Suprapubic skin (tissue), 4 donors: ENCODE measurements around the gene CDS2. TPM values are rescaled to one million over a fixed set of nuclear protein-coding genes. Genes with fewer than 3 reads are reported as not detected.

ENCODE experiments used
- DNase-seq, 2 donors: peaks; one replicate each; pipeline ENCODE4 v3.0.0-alpha.2; 2019; ENCODE audit warnings: low spot score in 2 of 2
- H3K27ac ChIP-seq: fragments of 200-600 bp; sonication (generic); one replicate; pipeline ENCODE4 v1.5.1; 2019
- H3K27me3 ChIP-seq: fragments of 200-600 bp; sonication (generic); one replicate; pipeline ENCODE4 v1.5.1; 2019
- H3K36me3 ChIP-seq: fragments of 200-600 bp; sonication (generic); one replicate; pipeline ENCODE4 v1.5.1; 2019
- H3K4me1 ChIP-seq: fragments of 200-600 bp; sonication (generic); one replicate; pipeline ENCODE4 v1.5.1; 2019
- H3K4me3 ChIP-seq: fragments of 200-600 bp; sonication (generic); one replicate; pipeline ENCODE4 v1.5.1; 2019; ENCODE audit warnings: mild to moderate bottlenecking
- H3K9me3 ChIP-seq: fragments of 200-600 bp; sonication (generic); one replicate; pipeline ENCODE4 v1.5.1; 2019
- EP300 ChIP-seq: sonication (generic); formaldehyde crosslinking; IDR thresholded peaks from one replicate; pipeline ENCODE4 v1.6.1; 2017; ENCODE audit warnings: antibody characterized with exemption
- POLR2A ChIP-seq, 2 donors: fragments of 450-650 bp; IDR thresholded peaks; one replicate each; pipeline ENCODE4 v1.6.1; 2017; ENCODE audit warnings: antibody characterized with exemption in 2 of 2, mild to moderate bottlenecking in 2 of 2, moderate library complexity in 2 of 2
- POLR2AphosphoS5 ChIP-seq, 3 donors: sonication (generic); formaldehyde crosslinking; IDR thresholded peaks; one replicate each; pipeline ENCODE4 v1.6.1; 2017; ENCODE audit warnings: antibody characterized with exemption in 3 of 3
- WGBS: methylation state at CpG from one replicate; pipeline ENCODE4 v1.1.5; 2018; 5-methylcytosine and 5-hydroxymethylcytosine counted together
- total RNA-seq, 4 donors: library from RNA; depleted of rRNA; stranded (reverse); fragments of >200 nt; gene quantifications; one replicate each; pipeline ENCODE4 v1.1.0, GENCODE V29; 2016
- TF ChIP-seq, protein P1 (sequence below), 2 donors: fragments of 200-600 bp in 1 of 2; fragments of 450-650 bp in 1 of 2; sonication (generic) in 1 of 2; IDR thresholded peaks; one replicate each; pipeline ENCODE4 v1.5.1; 2016 to 2019; ENCODE audit warnings: antibody characterized with exemption in 2 of 2, mild to moderate bottlenecking in 1 of 2, moderate library complexity in 1 of 2

CDS2 gene
- total RNA-seq, 4 donors from 2014 or later = 12.3 to 30.3 (median 22.6) TPM

- no peak for TF ChIP-seq POLR2A (IDR thresholded peaks at IDR 0.05)
- TF ChIP-seq, protein P1, sequence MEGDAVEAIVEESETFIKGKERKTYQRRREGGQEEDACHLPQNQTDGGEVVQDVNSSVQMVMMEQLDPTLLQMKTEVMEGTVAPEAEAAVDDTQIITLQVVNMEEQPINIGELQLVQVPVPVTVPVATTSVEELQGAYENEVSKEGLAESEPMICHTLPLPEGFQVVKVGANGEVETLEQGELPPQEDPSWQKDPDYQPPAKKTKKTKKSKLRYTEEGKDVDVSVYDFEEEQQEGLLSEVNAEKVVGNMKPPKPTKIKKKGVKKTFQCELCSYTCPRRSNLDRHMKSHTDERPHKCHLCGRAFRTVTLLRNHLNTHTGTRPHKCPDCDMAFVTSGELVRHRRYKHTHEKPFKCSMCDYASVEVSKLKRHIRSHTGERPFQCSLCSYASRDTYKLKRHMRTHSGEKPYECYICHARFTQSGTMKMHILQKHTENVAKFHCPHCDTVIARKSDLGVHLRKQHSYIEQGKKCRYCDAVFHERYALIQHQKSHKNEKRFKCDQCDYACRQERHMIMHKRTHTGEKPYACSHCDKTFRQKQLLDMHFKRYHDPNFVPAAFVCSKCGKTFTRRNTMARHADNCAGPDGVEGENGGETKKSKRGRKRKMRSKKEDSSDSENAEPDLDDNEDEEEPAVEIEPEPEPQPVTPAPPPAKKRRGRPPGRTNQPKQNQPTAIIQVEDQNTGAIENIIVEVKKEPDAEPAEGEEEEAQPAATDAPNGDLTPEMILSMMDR (IDR thresholded peaks at IDR 0.05) = no peak
- no peak for TF ChIP-seq POLR2AphosphoS5 (IDR thresholded peaks at IDR 0.05)
- TF ChIP-seq EP300 = no peak
- Histone ChIP-seq H3K9me3 (no peaks in the 10 kb centered on the region), H3K4me1 (no peaks in the 10 kb centered on the region), H3K27ac (no peak overlapping the region), H3K27me3 (no peaks in the 10 kb centered on the region), H3K36me3 (no peaks in the 10 kb centered on the region), H3K4me3 (no peak overlapping the region)
- 90% methylated on average over 6 of the region's 6 CpGs for WGBS
- DNase-seq = no peak
Measured at GRCh38 chr20:5154543-5154925, 27.7 kb downstream of the CDS2 start.

GRCh38 chr20:5155404-5155803, 28.6 kb downstream of the CDS2 start:
- Histone ChIP-seq H3K9me3 (no peaks in the 10 kb centered on the region), H3K4me1 (peaks cover 4% of the 10 kb centered on the region), H3K27me3 (no peaks in the 10 kb centered on the region), H3K27ac (no peak overlapping the region), H3K4me3 (no peak overlapping the region), H3K36me3 (no peaks in the 10 kb centered on the region)
- WGBS = 86% methylated on average over 2 of the region's 2 CpGs
- TF ChIP-seq POLR2A (IDR thresholded peaks at IDR 0.05) = no peak
- no peak for TF ChIP-seq EP300
- no peak for TF ChIP-seq POLR2AphosphoS5 (IDR thresholded peaks at IDR 0.05)
- TF ChIP-seq, protein P1 (IDR thresholded peaks at IDR 0.05) = no peak
- no peak for DNase-seq

GRCh38 chr20:5156675-5157448, 30.1 kb downstream of the CDS2 start:
- H3K27ac ChIP-seq = no peak overlapping the region
- no peaks in the 10 kb centered on the region for H3K36me3 ChIP-seq
- H3K4me1 ChIP-seq = peaks cover 4% of the 10 kb centered on the region
- DNase-seq = no peak
- no peaks in the 10 kb centered on the region for H3K9me3 ChIP-seq
- H3K27me3 ChIP-seq = no peaks in the 10 kb centered on the region
- TF ChIP-seq POLR2AphosphoS5 (IDR thresholded peaks at IDR 0.05) = no peak
- 57% methylated on average over 4 of the region's 4 CpGs for WGBS
- no peak overlapping the region for H3K4me3 ChIP-seq

DNA sequence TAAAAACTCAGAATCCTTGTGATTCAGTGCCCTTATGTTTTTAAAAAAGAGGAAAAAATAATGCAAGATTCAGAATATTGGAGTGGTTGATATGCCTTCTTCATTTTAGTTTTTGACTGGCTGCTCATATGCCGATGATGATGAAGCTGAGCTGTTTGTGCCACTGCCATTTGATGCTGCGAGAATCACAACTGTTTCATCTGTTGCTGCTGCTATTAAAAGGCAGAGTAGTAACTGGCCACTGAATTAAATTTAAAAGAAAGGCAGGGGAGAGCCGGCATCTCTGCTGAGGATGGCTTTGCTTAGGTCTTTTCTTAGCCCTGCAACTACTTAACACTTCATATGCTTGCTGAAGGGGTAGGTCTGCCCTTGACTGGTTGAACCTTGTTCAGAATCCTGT, 33.1 kb downstream of the CDS2 start:
- no peak overlapping the region for H3K4me3 ChIP-seq
- H3K4me1 ChIP-seq = peaks cover 8% of the 10 kb centered on the region
- 82% methylated on average over 3 of the region's 3 CpGs for WGBS
- DNase-seq = no peak
- H3K27ac ChIP-seq = no peak overlapping the region
- no peaks in the 10 kb centered on the region for H3K9me3 ChIP-seq
- no peaks in the 10 kb centered on the region for H3K36me3 ChIP-seq
- H3K27me3 ChIP-seq = no peaks in the 10 kb centered on the region
- TF ChIP-seq POLR2A (IDR thresholded peaks at IDR 0.05) (no peak), EP300 (no peak), POLR2AphosphoS5 (IDR thresholded peaks at IDR 0.05) (no peak)
- TF ChIP-seq, protein P1 (IDR thresholded peaks at IDR 0.05) = no peak

DNA sequence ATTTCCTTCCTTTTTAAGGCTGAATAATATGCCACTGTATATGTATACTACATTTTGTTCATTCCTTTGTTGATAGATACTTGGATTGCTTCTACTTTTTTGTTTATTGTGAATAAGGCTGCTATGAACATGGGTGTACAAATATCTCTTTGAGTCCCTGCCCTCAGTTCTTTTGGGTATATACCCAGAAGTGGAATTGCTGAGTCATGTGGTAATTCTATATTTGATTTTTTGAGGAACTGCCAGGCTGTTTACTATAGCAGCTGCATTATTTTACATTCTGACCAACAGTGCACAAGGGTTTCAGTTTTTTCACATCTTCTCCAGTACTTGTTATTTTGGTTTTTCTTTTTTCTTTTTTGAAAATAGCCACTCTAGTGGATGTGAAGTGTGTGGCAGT, 34.1 kb downstream of the CDS2 start:
- Histone ChIP-seq H3K27me3 (no peaks in the 10 kb centered on the region), H3K4me1 (peaks cover 10% of the 10 kb centered on the region), H3K9me3 (no peaks in the 10 kb centered on the region), H3K36me3 (no peaks in the 10 kb centered on the region), H3K27ac (no peak overlapping the region), H3K4me3 (no peak overlapping the region)
- no peak for TF ChIP-seq EP300
- no peak for TF ChIP-seq POLR2AphosphoS5 (IDR thresholded peaks at IDR 0.05)
- no peak for DNase-seq

- TF ChIP-seq EP300 (no peak), POLR2A (IDR thresholded peaks at IDR 0.05) (no peak), POLR2AphosphoS5 (IDR thresholded peaks at IDR 0.05) (no peak)
- TF ChIP-seq, protein P1 (IDR thresholded peaks at IDR 0.05) = no peak
- no peaks in the 10 kb centered on the region for H3K36me3 ChIP-seq
- no peaks in the 10 kb centered on the region for H3K27me3 ChIP-seq
- no peaks in the 10 kb centered on the region for H3K9me3 ChIP-seq
- DNase-seq = no peak
- no peak overlapping the region for H3K27ac ChIP-seq
- 90% methylated on average over 6 of the region's 6 CpGs for WGBS
- peaks cover 12% of the 10 kb centered on the region for H3K4me1 ChIP-seq
- H3K4me3 ChIP-seq = no peak overlapping the region
Measured at GRCh38 chr20:5161536-5162164, 34.8 kb downstream of the CDS2 start.
